NOMO-1 treated with DMSO at 0.1 percent for 48 hours (cell line): Measurements from ENCODE around the gene METTL24.

Experiments used
- DNase-seq: peaks from one replicate; lab custom pipeline; 2025; ENCODE audit not compliant: unreplicated experiment; lab: John Stamatoyannopoulos, UW

Gene METTL24, protein sequence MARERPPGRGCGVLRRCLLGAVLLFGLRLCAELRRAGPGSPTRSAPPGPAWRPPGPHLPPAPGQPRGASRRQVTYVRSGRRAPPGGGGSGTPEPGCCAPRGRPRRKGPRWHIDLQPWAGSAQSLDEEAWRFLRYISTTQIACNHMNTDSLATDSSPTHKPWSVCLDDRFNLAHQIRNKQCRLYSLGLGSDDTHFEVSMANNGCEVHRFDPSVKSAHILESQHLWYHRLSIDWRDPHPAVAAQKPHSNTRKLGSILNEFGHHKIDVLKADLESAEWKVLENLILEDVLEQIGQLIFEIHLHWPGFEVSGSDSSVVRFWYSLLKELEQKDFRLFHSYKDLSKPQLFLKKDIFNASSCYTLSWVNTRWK

DNA sequence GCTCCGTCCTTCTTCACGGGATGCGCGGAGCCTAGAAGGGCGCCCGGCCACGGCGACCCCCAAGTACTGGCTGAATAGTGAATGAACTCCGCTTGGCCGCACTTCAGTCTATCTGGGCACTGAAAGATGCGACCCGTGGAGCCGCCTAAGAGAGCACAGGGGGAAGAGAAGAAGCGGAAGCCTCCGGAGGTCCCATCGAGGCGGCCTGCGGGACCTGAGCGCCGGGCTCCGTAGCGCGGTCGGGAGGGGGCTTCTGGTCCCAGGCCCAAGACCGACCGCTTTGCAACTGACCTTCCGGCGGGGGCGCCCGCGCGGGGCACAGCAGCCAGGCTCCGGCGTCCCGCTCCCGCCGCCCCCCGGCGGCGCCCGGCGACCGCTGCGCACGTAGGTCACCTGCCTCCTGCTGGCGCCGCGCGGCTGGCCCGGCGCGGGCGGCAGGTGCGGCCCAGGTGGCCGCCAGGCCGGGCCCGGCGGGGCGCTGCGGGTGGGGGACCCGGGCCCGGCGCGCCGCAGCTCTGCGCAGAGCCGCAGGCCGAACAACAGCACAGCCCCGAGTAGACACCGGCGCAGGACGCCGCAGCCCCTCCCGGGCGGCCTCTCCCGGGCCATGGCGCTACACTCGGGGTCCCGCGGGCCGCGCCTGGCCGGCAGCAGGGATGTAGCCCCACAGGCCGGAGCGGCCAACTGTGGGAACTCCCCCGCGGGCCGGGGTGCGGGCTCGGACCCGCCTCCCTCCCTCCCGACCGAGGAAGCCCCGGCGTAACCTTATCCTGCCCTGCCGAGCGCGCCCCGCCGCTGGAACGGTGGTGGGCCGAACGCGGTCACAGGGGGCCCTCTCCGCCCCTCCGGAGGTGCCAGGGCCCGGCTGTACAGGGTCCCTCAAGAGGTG lies at the start of gene METTL24:
Gene METTL24, minus strand, starts transcription at position 686 of the 889 bp plus-strand sequence. Its CDS starts 77 bp downstream, at position 609.
- no peak for DNase-seq

DNA sequence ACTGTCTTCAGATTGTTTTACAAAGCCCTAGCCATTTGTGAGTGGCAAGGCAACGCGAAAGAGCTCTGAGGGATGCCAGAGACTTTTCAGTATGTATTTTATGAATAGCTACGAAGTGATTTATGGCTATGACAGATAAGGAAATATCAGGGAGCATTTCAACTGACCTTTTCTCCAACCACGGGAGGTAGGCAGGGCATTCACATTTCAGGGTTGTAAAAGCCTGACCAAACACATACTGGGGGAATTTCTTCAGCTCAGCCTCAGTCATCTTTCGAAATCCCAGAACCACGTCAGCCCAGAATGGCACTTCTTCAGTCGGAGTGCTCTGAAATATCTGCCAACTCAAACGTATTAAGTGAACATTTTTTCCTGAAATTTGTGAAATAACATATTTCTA lies 46.5 kb upstream of the METTL24 start:
- peak; percentile 10 for DNase-seq

DNA sequence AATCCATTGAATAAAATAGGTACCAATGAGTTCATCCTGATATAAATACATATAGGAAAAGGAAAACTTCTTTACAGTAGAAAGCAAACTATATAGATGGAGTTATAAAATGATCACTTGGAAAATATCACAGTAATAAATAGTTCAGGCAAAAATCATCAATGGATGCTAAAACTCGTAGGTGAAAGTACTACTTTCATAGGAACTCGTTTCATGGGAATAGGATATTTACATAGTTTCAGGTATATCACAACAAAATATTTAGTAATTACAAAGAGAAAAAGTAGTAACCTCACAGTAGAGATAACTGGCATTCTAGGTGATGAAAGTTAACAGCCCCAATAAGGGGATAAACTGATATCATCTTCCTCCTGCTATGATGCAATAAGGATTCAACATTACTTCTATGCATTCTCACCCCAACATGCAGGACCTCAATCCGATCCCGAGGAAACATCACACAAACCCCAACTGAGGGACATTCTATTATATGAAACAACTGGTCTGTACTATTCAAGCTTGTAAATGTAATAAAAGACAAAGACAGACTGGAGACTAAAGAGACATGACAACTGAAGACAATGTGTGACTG lies 43.5 kb upstream of the METTL24 start:
- DNase-seq, result no peak

DNA sequence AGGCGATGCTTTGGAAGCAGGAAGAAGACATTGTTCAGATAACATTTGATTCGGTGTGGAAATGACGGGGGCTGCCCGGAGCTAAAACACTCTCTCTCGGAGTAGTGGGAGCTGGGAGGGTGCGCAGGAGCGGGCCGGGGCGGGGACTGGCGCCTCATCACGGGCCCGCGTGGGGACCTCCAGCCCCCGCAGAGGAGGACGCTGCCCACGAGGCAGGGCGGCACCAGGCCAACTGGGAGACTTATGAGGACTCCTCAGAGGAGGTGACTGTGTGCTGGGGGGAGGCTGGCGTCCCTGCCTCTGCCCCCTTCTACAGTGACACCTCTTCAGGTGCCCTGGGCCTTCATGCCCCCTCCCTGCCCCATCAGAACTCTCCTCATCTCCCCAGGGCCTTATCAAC lies 42.1 kb upstream of the METTL24 start:
- no peak for DNase-seq

DNA sequence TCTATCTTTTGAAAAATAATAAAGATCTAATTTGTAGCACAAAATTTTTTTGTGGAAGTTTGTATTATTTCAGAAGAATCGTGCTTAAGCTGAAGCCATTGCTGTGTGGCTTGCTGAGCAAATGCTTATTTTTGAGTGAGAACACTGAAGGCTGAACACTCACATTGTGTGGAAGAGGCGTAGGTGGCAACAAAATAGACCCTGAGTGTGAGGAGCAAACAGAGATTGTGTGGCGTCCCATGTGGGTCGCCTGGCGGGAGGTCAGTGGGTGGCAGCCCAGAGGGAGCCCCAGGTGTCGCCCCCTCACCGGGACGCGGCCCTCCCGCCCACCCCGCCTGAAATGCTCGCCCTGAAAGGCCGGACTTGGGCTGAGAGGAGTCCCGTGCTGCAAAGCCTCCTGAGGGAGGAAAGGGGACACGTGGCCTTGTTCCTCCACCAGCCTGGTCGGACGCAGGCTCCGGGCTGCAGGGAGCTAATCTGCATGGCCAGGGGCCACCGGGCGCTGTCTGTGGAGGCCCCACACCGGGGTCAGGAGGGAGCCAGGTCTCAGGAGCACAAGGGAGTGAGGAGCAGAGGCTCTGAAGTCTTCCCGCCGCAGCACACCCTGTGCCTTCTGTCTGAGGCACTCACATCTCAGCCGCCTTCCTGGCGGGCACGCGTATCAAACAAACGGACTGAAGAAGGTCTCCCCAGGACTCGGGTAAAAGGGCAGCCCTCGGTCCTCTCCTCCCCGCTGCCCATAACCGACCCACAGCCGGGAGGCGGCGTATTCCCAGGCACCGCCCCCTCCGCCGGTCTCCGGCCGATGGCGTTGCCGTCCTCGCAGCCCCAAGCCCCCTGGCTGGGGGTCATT lies 41.3 kb upstream of the METTL24 start:
- no peak for DNase-seq

DNA sequence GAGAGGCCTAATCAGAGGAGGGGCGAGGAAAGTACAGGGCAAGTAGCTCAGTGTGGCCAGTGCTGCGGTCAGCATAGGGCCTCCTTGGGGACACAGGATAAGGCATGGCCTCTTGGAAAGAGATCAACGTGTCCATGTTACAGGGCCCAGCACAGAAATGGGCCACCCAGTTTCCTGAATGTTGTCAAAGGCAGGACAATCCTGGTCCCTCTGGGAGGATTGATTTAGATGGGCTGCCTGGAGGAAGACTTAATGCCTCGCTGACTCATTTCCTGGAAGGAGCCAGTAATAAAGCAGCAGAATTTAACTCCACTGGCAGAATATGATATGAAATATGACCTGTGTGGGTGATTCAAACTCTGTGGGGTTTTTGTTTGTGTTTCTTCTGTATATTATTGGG lies 40.6 kb upstream of the METTL24 start:
- DNase-seq, result peak; percentile 2

DNA sequence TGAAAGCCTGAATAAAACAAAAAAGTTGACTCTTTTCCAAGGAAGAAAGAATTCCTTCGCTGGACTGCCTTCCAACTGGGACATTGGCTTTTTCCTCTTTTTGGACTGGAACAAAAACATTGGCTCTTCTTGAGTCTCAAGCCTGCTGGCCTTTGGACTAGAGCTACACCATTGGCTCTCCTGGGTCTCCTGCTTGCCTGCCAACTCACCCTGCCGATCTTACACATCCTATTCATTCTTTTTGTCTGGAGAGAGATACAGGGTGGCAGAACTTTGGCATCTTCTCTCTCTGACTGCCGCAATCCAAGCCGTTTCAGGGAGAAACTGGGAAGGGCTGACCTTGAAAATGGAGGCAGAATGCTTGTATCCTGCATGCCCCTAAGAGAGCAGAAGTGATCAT lies 37.1 kb upstream of the METTL24 start:
- DNase-seq, result no peak

DNA sequence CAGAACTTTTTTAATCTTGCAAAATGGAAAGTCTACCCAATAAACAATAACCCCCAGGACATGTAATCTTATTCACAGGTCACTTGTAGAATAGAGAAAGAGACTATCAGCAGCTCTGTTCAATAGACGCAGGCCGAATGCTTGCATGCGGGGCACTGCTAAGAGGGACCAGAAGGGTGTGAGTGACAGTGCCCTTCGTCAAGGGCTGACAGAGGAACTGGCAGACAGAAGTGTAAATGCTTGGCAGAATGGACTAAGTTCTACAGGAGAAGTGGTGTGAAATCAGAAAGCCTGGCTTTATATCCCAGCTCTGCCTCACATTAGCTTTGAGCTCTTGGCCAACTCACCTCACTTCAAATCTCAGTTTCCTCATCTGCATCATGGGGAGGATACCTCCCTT lies 36.3 kb upstream of the METTL24 start:
- DNase-seq, result no peak

DNA sequence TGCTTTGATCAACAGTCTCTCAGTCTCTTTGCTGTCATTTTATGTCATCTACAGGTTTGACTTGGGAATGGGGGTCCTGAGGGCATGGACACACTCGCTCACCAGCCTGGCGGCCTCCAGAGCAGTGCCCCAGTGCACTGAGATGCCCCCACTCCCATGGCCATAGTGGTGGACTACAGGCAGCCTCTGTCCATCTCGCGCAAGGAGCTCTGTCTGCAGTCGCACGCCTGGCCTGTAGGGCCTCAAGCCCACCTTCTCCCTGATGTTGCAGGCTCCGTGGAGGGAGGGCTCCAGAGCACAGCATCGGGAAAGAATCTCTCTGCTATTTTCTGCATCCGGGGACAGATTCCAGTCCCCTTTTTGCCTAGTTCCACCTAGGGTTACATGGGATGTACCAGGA lies 34.6 kb upstream of the METTL24 start:
- no peak for DNase-seq

DNA sequence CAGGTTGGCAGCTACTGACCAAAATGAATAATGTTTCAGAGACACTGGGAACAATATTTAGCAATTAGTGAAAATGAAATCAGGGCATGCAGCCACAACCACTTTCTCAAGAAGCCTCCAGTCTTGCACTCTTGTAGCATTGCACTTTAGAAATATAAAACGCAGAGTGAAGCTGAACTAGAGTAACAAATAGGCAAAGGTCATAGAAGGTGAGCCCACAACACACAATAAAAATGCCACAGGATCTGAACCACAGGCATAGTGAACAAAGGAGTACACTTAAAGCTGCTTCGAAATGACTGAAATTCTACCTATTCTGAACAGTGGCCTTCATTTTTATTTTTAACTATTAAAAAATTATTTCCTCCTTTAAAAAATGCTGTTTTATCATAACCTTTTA lies 32.3 kb upstream of the METTL24 start:
- DNase-seq, result no peak

DNA sequence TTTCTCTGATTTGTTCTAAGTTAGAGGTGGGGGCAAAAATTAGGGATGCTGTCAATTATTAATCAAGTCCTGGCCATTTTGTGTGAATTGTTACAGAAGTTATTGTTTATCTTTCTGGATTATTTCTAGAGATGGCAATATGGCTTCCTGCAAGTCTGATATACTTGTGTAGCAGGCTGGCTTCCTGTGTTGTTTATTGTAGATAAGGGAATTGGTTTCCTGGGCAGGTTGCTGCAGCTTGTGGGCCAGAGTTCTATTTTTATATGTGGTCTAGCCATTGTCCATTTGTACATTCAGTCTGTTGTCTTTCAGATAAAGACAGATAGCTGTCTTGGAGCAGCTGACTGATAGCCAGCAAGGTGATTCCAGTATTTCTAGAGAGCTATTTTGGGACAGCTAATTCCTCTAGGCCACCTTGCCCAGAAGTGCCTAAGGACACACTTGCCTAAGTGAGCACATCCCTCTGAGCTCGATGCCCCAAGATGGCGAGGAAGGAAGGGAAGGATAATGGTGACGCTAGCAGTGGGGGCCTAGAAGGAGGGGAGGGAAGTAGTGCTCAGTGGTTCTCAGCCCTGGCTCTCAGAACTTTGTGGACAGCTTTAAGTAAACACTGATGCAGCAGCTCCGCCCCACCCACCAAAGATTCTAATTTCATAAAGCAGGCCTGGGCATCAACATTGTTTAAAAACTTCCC lies 31.7 kb upstream of the METTL24 start:
- no peak for DNase-seq

DNA sequence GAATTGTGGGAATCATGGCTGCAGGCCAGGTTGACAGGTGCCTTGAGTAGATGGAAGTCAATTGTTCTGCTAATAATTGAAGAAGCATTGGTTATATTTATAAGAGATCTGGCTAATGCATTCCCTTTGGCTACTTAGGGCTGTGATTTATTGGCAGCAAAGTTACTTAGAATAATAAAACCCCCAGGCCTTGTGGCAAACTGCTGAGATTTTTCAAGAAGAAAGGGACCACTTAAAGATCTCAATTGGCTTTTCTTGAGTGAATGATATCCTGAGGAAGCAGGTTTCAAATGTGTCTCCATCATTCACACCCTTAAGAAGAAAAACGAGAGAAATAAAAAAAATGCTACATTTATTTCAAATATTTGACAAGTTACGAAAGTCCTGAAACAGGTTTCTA lies 29.8 kb upstream of the METTL24 start:
- DNase-seq, result no peak

DNA sequence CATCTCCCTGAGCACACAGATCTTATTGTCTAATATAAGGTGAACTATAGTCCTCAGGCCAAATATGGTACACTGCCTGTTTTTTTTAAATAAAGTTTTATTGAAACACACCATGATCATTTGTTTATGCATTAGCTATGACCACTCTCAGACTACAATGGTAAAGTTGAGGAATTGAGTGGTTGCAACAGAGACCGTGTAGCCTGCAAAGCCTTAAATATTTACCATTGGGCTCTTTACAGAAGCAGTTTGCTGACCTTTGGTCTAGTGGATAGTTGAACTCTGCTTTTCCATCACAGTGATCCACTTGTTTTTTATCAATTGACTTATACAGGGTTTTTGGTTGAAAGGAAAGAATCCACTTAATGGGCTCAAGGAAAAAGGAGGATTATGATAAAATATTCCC lies 27.3 kb upstream of the METTL24 start:
- DNase-seq, result no peak

DNA sequence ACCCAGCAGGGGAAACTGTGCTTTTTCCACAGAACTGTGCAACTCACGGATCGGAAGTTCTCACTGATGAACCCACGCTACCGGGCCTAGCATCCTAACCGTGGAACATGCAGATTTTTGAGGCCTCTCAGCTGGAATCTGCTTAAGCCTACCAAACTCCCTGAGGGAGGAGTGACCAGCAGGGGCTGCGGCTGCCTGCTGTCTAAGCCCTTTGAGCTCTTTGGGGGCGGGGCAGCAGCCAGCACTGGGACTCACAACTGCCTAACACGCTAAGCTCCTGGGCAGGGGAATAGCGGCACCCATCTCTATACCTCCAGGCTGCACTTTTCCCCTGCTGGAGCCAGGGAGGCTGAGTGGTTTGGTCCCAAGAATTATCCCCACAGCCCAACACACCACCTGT lies 20.4 kb upstream of the METTL24 start:
- no peak for DNase-seq

DNA sequence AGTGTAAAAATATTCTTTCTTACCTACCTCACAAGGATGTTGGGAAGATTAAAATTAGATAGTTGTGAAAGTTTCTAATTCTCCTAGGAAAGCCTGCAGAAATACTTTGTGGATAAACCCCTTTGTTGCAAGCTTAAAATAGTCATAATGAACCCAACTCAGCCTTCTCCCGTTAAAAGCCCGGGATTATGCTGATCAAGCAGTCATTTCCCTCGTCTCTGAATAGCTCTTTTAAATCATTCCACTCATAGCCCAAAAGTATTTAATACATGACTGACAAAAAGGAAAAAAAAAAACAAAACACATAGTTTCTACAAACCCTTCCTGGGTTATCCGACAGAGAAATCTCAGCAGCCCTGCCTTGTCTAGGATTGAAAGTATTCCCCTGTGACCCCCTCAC lies 10.9 kb upstream of the METTL24 start:
- DNase-seq, result no peak

DNA sequence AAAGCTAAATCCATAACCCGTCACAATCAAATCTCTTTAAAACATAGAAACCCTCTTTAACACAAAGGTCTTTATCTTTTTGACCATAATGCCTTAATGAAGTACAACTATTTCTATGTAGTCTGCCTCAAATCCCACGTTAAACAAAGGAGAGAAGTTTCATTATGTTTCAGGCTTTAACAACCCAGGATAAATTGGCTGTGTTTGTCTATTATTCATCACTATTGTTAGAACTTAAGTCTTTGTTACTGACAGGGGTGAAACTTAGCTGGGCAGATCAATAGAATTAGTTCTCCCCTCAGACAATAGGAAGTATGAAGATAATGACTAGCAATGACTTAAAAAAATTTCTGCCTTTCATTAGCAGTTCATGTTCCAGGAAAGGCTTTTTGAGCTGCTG lies 10.1 kb upstream of the METTL24 start:
- no peak for DNase-seq

DNA sequence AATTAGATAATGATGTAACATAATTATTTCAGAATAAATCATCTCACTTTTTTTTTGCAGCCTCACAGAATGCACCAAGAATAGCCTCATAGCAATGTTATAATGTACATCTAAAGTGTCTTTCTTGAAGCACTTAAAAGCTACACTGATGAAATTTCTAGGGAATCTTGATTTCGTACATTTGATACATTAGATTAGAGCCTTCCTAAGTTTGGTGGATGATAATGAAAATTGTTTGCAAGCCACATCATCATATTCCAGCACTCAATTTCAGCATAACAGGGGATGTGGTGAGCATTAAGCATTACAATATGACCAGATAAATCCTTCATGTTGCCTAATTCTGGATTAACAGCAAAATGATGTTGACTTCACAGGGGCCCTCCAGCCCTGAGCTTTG lies 9.7 kb upstream of the METTL24 start:
- DNase-seq, result no peak

DNA sequence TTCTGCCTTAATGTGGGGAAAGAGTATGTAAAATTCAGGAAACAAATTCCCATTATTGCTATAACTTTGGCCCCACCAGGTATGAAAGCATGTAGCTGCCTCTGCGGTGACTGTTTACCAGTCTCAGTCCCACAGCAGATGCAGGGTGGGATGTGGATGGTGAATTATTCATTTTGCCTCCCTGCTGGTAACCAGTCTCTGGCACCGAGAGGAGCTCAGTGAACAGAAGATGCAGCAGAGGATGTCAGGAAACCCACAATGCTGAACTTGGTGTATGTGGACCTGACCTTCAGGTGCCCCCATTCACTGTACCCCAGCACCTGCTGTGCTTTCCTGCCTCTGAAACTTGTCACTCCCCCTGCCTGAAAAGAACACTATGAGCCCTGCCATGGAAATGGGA lies 8.8 kb upstream of the METTL24 start:
- DNase-seq, result no peak

DNA sequence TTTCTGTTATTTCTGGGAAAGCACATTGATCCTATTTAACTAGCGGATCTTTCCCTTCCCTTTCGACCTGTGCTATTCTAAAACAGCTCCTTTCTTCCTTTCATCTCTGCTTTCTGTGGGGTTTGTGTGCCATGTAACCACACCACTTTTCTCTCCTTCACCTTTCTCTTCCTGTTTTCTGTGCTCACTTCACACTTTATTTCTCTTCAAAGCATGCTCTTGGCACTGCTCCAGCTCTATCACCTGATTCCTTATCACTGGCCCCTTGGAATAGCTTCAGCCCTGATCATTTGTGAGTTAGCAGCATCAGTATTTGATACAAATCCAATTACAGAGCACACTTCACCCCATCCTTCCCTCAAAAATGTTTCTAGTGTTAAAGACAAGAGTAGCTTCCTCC lies 8.1 kb upstream of the METTL24 start:
- no peak for DNase-seq

DNA sequence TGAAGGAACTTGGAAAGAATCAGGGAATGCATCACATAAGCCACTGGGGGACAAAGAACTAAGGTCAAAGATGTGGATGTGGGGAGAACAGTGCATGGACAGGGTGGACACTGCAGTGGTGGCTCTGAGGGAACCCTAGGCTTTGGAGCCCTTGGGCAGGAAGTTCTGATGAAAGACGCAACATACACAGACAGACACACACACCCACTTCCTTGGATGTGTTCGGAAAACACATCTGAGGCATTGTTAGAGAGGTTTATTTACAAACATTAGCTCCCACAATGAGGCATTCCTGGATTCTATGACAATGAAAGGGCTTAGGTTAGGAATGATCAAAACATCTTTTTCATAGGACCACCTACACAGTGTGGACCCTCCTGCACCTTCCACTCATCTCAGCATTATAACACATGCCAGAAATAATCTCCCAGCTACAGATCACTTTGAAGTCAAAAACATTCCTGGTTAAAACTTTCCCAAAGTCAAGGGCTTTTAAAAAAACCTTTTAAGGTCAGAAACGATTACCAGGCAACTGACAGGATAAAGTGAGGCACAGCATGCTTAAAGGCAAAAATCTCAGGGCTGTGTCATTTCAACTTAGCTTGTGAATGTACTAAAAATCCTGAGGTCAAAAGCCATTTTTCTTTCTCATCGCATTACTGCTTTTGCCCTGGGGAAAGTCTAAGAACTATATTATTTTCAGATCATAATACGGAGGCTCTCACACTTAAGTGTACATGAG lies 6.4 kb upstream of the METTL24 start:
- no peak for DNase-seq
